ENCODE measurements around the gene ADGRA3.

ADGRA3 gene

DNA sequence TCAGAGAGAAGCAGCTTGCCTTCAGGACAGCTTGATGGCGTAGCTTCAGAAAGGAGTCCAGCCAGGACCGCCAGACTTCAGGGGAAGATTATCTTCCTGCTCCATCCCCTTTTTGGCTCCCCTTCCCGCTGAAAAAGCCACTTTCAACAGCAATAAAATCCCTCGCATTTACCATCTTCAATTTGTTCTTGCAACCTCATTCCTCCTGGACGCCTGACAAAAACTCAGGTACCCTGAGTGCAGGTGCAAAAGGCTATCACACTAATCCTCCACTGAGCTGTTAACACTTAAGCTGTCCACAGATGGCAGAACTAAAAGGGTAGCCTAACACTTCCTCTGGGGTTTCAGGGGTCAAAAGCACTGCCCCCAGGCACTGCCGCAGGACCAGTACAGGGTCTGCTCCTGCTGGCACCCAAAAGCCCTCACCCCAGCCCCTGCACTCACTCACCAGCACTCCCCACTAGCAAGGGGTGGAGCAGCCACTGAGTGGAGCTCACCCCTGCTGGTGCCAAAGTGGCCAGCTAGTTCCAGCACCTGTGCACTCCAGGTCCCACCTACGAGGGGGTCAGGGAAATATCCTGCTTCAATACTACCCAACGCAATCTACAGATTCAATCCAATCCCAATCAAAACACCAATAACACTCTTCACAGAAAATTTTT is 145.8 kb downstream of the ADGRA3 start:
- no peak for DNase-seq (ENCODE audit: low read depth in 2 of 2, low spot score in 1 of 2)

DNA sequence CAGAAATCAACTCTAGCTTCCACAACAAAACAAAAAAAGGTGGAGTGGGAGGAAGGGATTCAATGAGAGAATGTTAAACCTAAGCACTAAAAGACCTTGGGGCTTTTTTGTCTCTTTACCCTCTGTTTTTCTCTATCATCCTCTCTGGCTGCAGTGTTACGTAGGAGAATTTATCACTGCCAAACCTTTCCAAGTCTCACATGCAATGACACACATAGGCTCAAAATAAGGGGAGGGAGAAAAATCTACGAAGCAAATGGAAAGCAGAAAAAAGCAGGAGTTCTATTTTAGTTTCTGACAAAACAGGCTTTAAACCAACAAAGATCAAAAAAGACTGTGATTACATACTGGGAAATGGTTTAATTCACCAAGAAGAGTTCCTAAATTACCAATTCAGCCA is 152.1 kb downstream of the ADGRA3 start:
- no peak for DNase-seq (ENCODE audit: low read depth in 2 of 2, low spot score in 1 of 2)

DNA sequence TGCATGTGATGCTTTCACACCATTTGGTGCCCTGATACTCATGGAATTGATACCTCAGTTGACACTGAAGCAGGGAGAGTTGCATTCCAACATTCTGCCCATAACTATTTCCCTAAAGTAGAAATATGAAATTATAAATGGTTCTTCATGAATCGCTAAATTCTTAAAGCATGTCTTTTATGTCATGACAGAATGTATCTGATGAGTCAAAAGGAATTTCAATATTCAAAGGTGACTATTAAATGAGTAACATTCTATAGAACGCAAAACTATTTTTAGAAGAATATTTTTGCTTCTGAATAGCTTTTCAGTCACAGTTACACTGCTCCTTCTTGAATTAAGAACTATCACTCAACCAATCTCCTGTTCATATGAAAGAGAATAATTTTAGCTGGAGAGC is 152.8 kb downstream of the ADGRA3 start:
- DNase-seq (ENCODE audit: low read depth in 2 of 2, low spot score in 1 of 2): no peak

DNA sequence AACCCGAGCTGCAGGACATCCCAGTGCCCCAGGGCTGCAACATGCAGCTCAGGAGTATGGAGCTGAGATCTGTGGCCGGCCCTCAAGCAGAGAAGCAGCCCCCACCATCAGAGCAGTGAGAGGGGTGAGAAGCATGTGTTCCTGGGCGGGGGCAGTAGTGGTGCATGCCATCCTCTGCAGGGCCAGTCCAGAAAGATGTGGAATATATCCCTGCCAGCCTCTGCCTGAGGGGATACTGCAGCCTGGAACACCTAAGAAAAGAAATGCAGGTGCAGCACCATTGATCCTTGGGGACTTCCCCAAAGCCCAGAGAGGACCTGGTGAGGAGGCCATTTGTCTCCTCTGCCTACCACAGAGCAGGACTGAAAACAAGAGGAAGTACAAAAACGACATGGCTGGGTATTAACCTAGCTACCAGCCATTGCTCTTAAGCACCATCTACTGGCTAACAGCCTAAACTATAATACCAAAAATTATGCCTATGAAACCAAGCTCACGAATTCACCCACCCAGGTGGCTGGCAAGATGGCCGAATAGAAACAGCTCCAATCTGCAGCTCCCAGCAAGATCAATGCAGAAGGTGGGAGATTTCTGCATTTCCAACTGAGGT is 158.8 kb downstream of the ADGRA3 start:
- no peak for DNase-seq (ENCODE audit: low read depth in 2 of 2, low spot score in 1 of 2)

DNA sequence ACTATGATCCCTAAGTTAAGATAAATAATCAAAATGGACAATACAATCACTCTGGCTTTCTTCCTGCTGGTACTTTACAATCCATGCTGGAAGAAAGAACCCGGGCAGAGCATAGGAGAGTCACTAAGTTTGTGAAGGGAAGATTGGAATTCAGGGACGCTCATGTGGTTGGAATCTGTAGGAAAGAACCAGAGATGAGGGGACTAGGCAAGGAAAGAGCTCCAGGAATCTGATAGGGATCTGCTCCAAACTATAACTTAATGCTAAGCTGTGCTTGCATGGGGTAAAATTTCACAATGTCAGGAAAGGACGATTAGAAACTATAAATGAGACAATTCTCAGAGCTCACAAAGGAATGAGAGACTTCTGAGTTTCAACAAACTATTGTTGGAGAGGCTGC is 167.5 kb downstream of the ADGRA3 start:
- no peak for DNase-seq (ENCODE audit: low read depth in 2 of 2, low spot score in 1 of 2)

DNA sequence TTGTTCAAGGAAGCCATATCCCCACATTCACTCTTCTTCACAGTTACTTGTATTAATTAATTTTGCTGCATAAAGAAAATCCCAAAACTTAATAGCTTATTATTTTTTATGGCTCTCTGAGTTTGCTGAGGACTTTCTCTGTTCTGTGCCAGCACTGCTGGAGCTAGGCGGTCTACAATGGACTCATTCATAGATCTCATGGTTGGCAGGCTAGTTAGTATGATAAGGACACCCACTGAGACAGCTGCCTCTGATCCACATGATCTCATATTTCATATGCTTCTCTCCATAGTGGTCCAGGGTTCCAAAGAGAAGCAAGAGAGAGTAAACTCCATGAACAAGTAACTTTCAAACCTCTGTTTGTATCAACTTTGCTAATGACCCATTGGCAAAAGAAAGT is 170.2 kb downstream of the ADGRA3 start:
- no peak for DNase-seq (ENCODE audit: low read depth in 2 of 2, low spot score in 1 of 2)

DNA sequence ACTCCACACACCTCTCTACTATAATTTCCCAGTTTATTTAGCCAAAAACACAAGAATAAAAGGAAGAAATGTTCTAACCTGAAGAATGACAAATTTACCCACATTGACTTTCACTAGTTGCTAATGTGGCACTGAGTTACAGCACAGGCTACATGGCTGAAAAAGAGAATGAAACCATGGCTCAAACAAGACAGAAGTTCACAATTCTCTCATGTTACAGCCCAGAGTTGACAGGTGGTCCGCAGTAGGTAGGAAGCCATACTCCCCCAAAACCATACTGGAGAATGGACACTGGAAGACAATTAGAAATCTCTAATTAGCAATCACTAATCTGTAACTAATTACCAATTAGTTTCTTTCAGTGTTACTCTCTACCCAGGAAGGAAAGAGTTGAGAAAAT is 170.8 kb downstream of the ADGRA3 start:
- DNase-seq (ENCODE audit: low read depth in 2 of 2, low spot score in 1 of 2): no peak

DNA sequence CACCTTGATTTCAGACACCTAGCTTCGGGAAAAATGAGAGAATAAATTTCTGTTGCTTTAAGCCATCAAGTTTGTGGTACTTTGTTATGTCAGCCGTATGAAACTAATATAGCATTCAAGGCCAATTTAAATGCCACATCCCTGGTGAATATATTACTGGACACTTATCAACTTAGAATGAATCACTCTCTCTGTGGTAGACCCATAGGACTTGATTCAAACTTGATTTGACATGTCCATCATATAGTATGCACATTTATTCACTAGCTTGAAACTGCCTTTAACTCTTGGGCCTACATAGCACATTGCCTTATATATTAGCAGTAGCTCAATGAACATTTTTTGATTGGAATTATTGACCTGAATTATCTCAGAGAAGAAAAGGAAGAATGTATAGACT is 172.3 kb downstream of the ADGRA3 start:
- no peak for DNase-seq (ENCODE audit: low read depth in 2 of 2, low spot score in 1 of 2)

DNA sequence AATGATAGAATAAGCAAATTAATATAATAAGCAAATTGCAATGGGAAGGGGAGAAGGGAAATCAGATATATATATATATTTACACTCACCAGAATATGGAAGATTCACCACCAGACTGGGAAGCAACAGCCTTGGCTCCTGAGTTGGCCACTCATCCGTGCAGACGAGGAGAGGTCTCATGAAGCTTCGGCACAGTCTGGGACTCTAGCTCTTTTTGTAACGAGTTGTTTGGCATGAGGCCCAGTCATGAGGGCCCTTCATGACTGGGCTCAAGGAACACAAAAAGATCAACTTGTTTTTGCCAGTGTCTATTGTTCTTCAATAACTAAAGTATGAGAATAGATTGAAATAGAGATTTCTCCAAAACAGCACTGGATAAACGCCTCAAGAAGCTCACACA is 176.4 kb downstream of the ADGRA3 start:
- no peak for DNase-seq (ENCODE audit: low read depth in 2 of 2, low spot score in 1 of 2)

DNA sequence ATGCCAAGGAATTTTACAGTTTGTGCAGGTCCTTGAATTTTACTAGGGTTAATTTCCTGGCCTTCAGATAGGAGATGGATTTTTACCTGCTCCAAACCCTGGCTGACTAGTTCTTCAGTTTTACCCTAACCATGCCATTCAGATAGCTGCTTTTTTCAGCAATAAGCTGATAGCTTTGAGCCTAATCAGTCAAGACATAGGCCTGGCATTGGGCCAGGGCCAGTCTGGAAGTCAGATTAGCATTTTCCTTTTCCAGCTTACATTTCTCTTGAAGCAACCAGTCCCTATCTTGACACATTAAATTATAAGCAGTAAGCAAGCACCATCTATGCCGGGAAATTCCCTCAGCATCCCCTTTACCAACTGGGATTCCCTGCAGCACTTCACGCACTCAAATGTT is 177.1 kb downstream of the ADGRA3 start:
- DNase-seq (ENCODE audit: low read depth in 2 of 2, low spot score in 1 of 2): no peak
